Germinal center (tissue), 1 donor: ENCODE data around the gene GYS2.

ENCODE experiments used
- DNase-seq: peaks from one replicate; pipeline ENCODE4 v3.0.0; 2012; ENCODE audit warnings: mixed read lengths, low spot score

The GYS2 gene

DNA sequence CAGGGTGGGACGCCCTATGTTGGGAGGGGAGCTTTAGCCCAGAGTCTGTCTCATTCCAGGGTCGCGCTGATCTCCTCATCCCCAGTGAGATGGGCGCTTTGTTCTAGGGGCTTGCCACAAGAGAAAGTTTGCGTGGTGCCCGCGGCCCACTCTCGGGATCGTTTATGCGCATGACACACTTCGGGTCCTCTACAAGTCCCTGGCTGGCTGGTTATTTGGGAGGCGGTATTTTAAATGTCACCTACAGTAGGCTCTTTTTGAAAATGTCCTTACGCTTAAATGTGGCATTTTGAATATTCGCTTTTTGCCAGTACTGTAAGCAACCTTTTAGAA lies 102.5 kb downstream of the GYS2 start:
- DNase-seq, result peak; percentile 14

DNA sequence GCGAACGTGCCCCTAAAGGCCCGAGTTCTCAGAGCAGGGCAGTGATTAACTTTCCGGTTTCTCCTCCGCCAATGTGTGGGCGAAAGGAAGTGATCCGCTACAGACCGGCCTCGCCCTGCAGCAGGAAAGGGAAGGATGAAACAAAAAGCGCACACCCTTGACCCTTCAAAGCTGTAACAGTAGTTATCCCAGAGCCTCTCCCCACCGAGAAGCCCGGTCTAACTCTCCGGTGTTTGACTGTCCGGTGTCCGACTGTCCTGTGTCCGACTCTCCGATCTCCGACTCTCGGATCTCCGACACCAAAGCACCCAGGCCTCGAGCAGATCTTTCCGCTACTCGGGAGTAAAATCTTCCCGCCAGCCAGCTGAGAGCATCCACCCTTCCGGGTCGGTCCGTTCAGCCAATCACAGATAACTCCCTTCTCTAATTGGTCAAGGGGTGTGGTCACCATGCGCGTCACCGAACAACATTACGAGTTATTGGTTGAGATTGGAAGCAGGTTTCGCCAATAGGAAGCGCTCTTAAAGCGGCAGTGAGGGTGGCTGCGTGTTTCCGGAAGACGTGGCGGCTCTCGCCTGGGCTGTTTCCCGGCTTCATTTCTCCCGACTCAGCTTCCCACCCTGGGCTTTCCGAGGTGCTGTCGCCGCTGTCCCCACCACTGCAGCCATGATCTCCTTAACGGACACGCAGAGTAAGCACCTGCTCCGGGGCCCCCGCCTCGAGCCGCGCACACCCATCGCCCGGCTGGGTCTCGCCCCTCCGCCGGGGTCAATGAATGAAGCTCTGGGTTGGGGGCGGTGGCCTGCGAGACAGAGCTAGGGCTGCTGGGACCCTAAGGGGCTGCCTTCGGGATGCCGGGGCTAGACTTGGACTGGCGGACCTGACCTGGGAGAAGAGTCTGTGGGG lies 103.1 kb downstream of the GYS2 start, which contains the start of the genes GOLT1B and RECQL:
TSS of gene GOLT1B (plus strand) at position 532 of the 906 bp plus-strand sequence. CDS start at position 667, 135 bp downstream.
TSS of gene RECQL (minus strand) at position 378 of the 906 bp plus-strand sequence. CDS start 2,065 bp downstream, outside the sequence.
- DNase-seq, result peak; percentile 97

DNA sequence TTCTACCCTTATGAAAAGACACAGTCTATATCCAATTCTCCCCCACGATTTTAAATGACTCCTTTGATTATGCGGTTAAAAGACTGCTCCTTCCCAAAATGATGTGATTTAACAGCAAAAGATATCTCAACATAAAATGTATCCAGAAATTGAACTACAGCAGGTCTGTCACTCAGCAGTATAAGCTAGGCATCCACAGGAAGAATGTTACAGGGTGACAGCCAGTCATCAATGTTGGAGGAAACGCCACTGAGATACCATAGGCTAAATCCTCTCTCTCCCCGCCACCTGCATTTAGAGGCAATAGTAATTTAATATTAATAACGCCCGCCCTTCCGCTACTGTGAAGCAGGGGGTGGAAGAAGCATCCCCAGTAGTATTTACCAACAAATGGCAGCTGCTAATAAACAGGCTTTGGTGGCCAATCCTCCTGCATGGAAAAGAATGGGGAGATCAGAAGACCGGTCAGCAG lies 103.8 kb downstream of the GYS2 start:
- DNase-seq, result no peak

DNA sequence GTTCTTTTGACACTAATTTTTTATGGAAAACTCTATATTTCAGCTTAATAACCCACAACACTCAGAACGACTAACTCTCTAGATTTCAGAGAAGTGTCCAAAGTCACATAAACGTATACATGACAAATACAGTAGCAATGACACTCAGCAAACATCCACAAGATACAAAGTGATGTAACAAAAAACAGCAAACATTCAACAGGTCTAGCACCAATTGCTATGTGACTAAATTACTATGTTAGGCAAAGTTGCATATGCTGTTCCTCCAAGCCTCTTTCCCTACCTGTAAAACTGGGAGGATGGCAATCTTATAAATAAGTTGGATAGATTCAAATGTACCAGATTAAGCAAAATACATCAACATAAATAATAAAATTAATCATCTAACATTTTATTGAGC lies 104.9 kb downstream of the GYS2 start:
- DNase-seq, result no peak
